Activated T-helper 9 cell treated with anti-CD3 and anti-CD28 coated beads, Interleukin-2, amount 50 U/mL, for 16 hours (primary cell): Measurements from ENCODE around the gene MAN1A1.

Experiments
- DNase-seq: peaks from one replicate; pipeline ENCODE4 v3.0.0-alpha.2; 2020; ENCODE audit warnings: low read depth

Gene MAN1A1

GRCh38 chr6:119195204-119195603 lies 154.4 kb downstream of the MAN1A1 start:
- DNase-seq, result no peak

- no peak for DNase-seq
Measured at GRCh38 chr6:119193707-119194106, 155.9 kb downstream of the MAN1A1 start.

GRCh38 chr6:119192200-119192599 lies 157.4 kb downstream of the MAN1A1 start:
- no peak for DNase-seq

- DNase-seq, result no peak
Measured at GRCh38 chr6:119190176-119190575, 159.4 kb downstream of the MAN1A1 start.

GRCh38 chr6:119189498-119189897 lies 160.1 kb downstream of the MAN1A1 start:
- no peak for DNase-seq

GRCh38 chr6:119187596-119187995 lies 162.0 kb downstream of the MAN1A1 start:
- no peak for DNase-seq

- no peak for DNase-seq
Measured at GRCh38 chr6:119186490-119186889, 163.1 kb downstream of the MAN1A1 start.

GRCh38 chr6:119184008-119184648 lies 165.4 kb downstream of the MAN1A1 start:
- no peak for DNase-seq

GRCh38 chr6:119183457-119183856 lies 166.1 kb downstream of the MAN1A1 start:
- no peak for DNase-seq

- no peak for DNase-seq
Measured at GRCh38 chr6:119182875-119183274, 166.7 kb downstream of the MAN1A1 start.

- no peak for DNase-seq
Measured at GRCh38 chr6:119182216-119182803, 167.3 kb downstream of the MAN1A1 start.

GRCh38 chr6:119181046-119181445 lies 168.5 kb downstream of the MAN1A1 start:
- no peak for DNase-seq

GRCh38 chr6:119179842-119180241 lies 169.7 kb downstream of the MAN1A1 start:
- DNase-seq, result no peak

- no peak for DNase-seq
Measured at GRCh38 chr6:119179062-119179461, 170.5 kb downstream of the MAN1A1 start.

- no peak for DNase-seq
Measured at GRCh38 chr6:119176445-119176844, 173.1 kb downstream of the MAN1A1 start.

- DNase-seq, result no peak
Measured at GRCh38 chr6:119174879-119175817, 174.4 kb downstream of the MAN1A1 start.

GRCh38 chr6:119174085-119174445 lies 175.5 kb downstream of the MAN1A1 start:
- no peak for DNase-seq

- DNase-seq, result no peak
Measured at GRCh38 chr6:119173249-119174084, 176.1 kb downstream of the MAN1A1 start.

- DNase-seq, result no peak
Measured at GRCh38 chr6:119172824-119173223, 176.7 kb downstream of the MAN1A1 start.

GRCh38 chr6:119171864-119172588 lies 177.5 kb downstream of the MAN1A1 start:
- DNase-seq, result no peak

- no peak for DNase-seq
Measured at GRCh38 chr6:119171088-119171841, 178.3 kb downstream of the MAN1A1 start.
